Measurements from ENCODE around the gene EIF4G3. TPM values are rescaled to one million over a fixed set of nuclear protein-coding genes. Genes with fewer than 3 reads are reported as not detected.

EIF4G3 gene
- total RNA-seq, 3 donors from 2014 or later (not counting 1 experiment from before 2014, with no cell fraction given), result 105 to 107 (median 107) TPM

GRCh38 chr1:20836230-20836629, 340.5 kb downstream of the EIF4G3 start:
- DNase-seq (no peak), ATAC-seq (no peak)
- Mint-ChIP-seq H3K27me3 (ENCODE audit: low read depth in 2 of 2) (no peaks in the 10 kb centered on the region), H3K27ac (no peak overlapping the region), H3K9me3 (no peaks in the 10 kb centered on the region), H3K4me1 (peaks cover 0 to 6% of the 10 kb centered on the region in 2 donors), H3K36me3 (no peaks in the 10 kb centered on the region), H3K4me3 (no peak overlapping the region)
- Histone ChIP-seq H3K4me3 (ENCODE audit: low read length) (no peak overlapping the region), H3K4me1 (ENCODE audit: control insufficient read depth, insufficient read depth, low read length) (no peaks in the 10 kb centered on the region), H3K9me3 (ENCODE audit: control insufficient read depth, insufficient read depth, low read length) (no peaks in the 10 kb centered on the region), H3K36me3 (ENCODE audit: control insufficient read depth, insufficient read depth, low read length) (peaks cover 19% of the 10 kb centered on the region), H3K27ac (ENCODE audit: low read length) (no peak overlapping the region), H3K27me3 (ENCODE audit: control insufficient read depth, insufficient read depth, low read length) (no peaks in the 10 kb centered on the region)
- no peak for TF ChIP-seq CTCF (IDR thresholded peaks at IDR 0.05)
- 100% methylated on average over 3 of the region's 4 CpGs for WGBS (ENCODE audit: insufficient coverage)
- intact Hi-C loops (cut with micrococcal nuclease), result no loop called here

- DNase-seq (no peak), ATAC-seq (no peak)
- no peak for TF ChIP-seq CTCF (IDR thresholded peaks at IDR 0.05)
- Mint-ChIP-seq H3K27ac (no peak overlapping the region), H3K4me1 (peaks cover 0 to 6% of the 10 kb centered on the region in 2 donors), H3K36me3 (no peaks in the 10 kb centered on the region), H3K4me3 (no peak overlapping the region), H3K9me3 (no peaks in the 10 kb centered on the region), H3K27me3 (ENCODE audit: low read depth in 2 of 2) (no peaks in the 10 kb centered on the region)
- no peaks in the 10 kb centered on the region for H3K4me1 ChIP-seq (ENCODE audit: control insufficient read depth, insufficient read depth, low read length)
- H3K36me3 ChIP-seq (ENCODE audit: control insufficient read depth, insufficient read depth, low read length), result peaks cover 15% of the 10 kb centered on the region
- no peak overlapping the region for H3K4me3 ChIP-seq (ENCODE audit: low read length)
- intact Hi-C loops (cut with micrococcal nuclease), result no loop called here
- no peak overlapping the region for H3K27ac ChIP-seq (ENCODE audit: low read length)
- H3K27me3 ChIP-seq (ENCODE audit: control insufficient read depth, insufficient read depth, low read length), result no peaks in the 10 kb centered on the region
- no peaks in the 10 kb centered on the region for H3K9me3 ChIP-seq (ENCODE audit: control insufficient read depth, insufficient read depth, low read length)
Observed at GRCh38 chr1:20834780-20835179, 341.9 kb downstream of the EIF4G3 start.

- no peaks in the 10 kb centered on the region for H3K9me3 Mint-ChIP-seq
- no peak for ATAC-seq
- no peaks in the 10 kb centered on the region for H3K4me1 ChIP-seq (ENCODE audit: control insufficient read depth, insufficient read depth, low read length)
- DNase-seq, result no peak
- WGBS (ENCODE audit: insufficient coverage), result no CpG with 5 or more reads among the region's 1 CpG
- no peak overlapping the region for H3K27ac ChIP-seq (ENCODE audit: low read length)
- H3K4me3 Mint-ChIP-seq, result no peak overlapping the region
- no peaks in the 10 kb centered on the region for H3K27me3 Mint-ChIP-seq (ENCODE audit: low read depth in 2 of 2)
- no peak overlapping the region for H3K4me3 ChIP-seq (ENCODE audit: low read length)
- intact Hi-C loops (cut with micrococcal nuclease), result no loop called here
- no peak for TF ChIP-seq CTCF (IDR thresholded peaks at IDR 0.05)
- H3K9me3 ChIP-seq (ENCODE audit: control insufficient read depth, insufficient read depth, low read length), result no peaks in the 10 kb centered on the region
- peaks cover 10% of the 10 kb centered on the region for H3K36me3 ChIP-seq (ENCODE audit: control insufficient read depth, insufficient read depth, low read length)
- no peaks in the 10 kb centered on the region for H3K27me3 ChIP-seq (ENCODE audit: control insufficient read depth, insufficient read depth, low read length)
- H3K27ac Mint-ChIP-seq, result peak overlapping the region in 1 of 2 donors; percentile 9
- peaks cover 0 to 10% of the 10 kb centered on the region in 2 donors for H3K4me1 Mint-ChIP-seq
- no peaks in the 10 kb centered on the region for H3K36me3 Mint-ChIP-seq
Observed at GRCh38 chr1:20834192-20834591, 342.5 kb downstream of the EIF4G3 start.

GRCh38 chr1:20830378-20830777, 346.3 kb downstream of the EIF4G3 start:
- no peaks in the 10 kb centered on the region for H3K36me3 Mint-ChIP-seq
- no peaks in the 10 kb centered on the region for H3K4me1 ChIP-seq (ENCODE audit: control insufficient read depth, insufficient read depth, low read length)
- H3K27ac Mint-ChIP-seq, result no peak overlapping the region
- no peaks in the 10 kb centered on the region for H3K9me3 Mint-ChIP-seq
- ATAC-seq (no peak), DNase-seq (no peak)
- 100% methylated on average over 2 of the region's 2 CpGs for WGBS (ENCODE audit: insufficient coverage)
- no peak overlapping the region for H3K4me3 ChIP-seq (ENCODE audit: low read length)
- no peaks in the 10 kb centered on the region for H3K9me3 ChIP-seq (ENCODE audit: control insufficient read depth, insufficient read depth, low read length)
- H3K4me3 Mint-ChIP-seq, result no peak overlapping the region
- no peak overlapping the region for H3K27ac ChIP-seq (ENCODE audit: low read length)
- H3K27me3 Mint-ChIP-seq (ENCODE audit: low read depth in 2 of 2), result no peaks in the 10 kb centered on the region
- peaks cover 18% of the 10 kb centered on the region for H3K36me3 ChIP-seq (ENCODE audit: control insufficient read depth, insufficient read depth, low read length)
- peaks cover 0 to 13% of the 10 kb centered on the region in 2 donors for H3K4me1 Mint-ChIP-seq
- intact Hi-C loops (cut with micrococcal nuclease), result no loop called here
- no peak for TF ChIP-seq CTCF (IDR thresholded peaks at IDR 0.05)
- no peaks in the 10 kb centered on the region for H3K27me3 ChIP-seq (ENCODE audit: control insufficient read depth, insufficient read depth, low read length)

All from natural killer cell (primary cell).